ENCODE data around the gene NRTN. TPM values are rescaled to one million over a fixed set of nuclear protein-coding genes. Genes with fewer than 3 reads are reported as not detected.

NRTN gene
- total and polyA plus RNA-seq, 2 of the 4 experiments (the other 2 are of a cell fraction), result 0.17 to 0.18 TPM

- Histone ChIP-seq H3K36me3 (ENCODE audit: control insufficient read depth, insufficient read depth, low read length) (no peaks in the 10 kb centered on the region), H2AFZ (replicated peaks; ENCODE audit: low read length, poor library complexity) (no peak overlapping the region), H3K27me3 (ENCODE audit: control insufficient read depth, insufficient read depth, low read length) (peaks cover 17% of the 10 kb centered on the region), H2BK120ac (ENCODE audit: low read depth, low read length) (no peak overlapping the region), H3K4me1 (ENCODE audit: control insufficient read depth, insufficient read depth, low read length) (no peaks in the 10 kb centered on the region), H3K4ac (ENCODE audit: low read depth, low read length) (no peak overlapping the region), H2AK5ac (ENCODE audit: low read depth, low read length) (no peak overlapping the region), H3K23ac (ENCODE audit: low read depth, low read length) (no peak overlapping the region), H4K5ac (ENCODE audit: low read depth, low read length) (no peak overlapping the region), H4K91ac (ENCODE audit: insufficient read depth, low read depth, low read length) (no peak overlapping the region), H2AK9ac (replicated peaks; ENCODE audit: low read depth, low read length, poor library complexity) (no peak overlapping the region), H3K56ac (ENCODE audit: extremely low read depth, insufficient read depth, low read length) (no peak overlapping the region), H3K4me3 (ENCODE audit: insufficient read depth, low read depth, low read length) (no peak overlapping the region), H2BK5ac (ENCODE audit: low read depth, low read length, poor library complexity, severe bottlenecking) (no peak overlapping the region), H4K20me1 (ENCODE audit: insufficient read depth, low read length) (no peaks in the 10 kb centered on the region), H3K9me3 (ENCODE audit: control insufficient read depth, insufficient read depth, low read length) (no peaks in the 10 kb centered on the region), H3K27ac (ENCODE audit: insufficient read depth, low read length) (no peak overlapping the region), H2BK15ac (ENCODE audit: low read depth, low read length) (no peak overlapping the region), H2BK20ac (ENCODE audit: low read depth, low read length) (no peak overlapping the region), H3K9ac (ENCODE audit: low read depth, low read length) (no peak overlapping the region), H3K9me1 (ENCODE audit: insufficient read depth, low read length) (no peaks in the 10 kb centered on the region), H3K79me1 (ENCODE audit: low read depth in 1 of 2, low read length in 2 of 2) (no peaks in the 10 kb centered on the region), H3K14ac (replicated peaks; ENCODE audit: low read depth, low read length) (no peak overlapping the region), H4K8ac (ENCODE audit: low read depth in 2 of 2, low read length in 2 of 2) (no peak overlapping the region), H3K4me2 (ENCODE audit: low read depth, low read length) (no peak overlapping the region), H3K18ac (ENCODE audit: low read depth, low read length) (no peak overlapping the region)
- CTCF ChIA-PET, result no interaction called here
- intact Hi-C loops (cut with micrococcal nuclease), result no loop called here
- POLR2A ChIA-PET (ENCODE audit: unreplicated experiment), result no interaction called here
- in situ Hi-C loops (cut with MboI; ENCODE audit: low sequenced_read_pairs), result no loop called here
- WGBS, 2 experiments (ENCODE audit: extremely low coverage in 2 of 2, insufficient read length in 1 of 2), result 84% methylated on average over 4 of the region's 4 CpGs; no CpG with 5 or more reads in 1 of the 2 experiments
- no TSS peak for BruUV-seq (replicated peaks)
- TF ChIP-seq CTCF (conservative IDR thresholded peaks at IDR 0.05; ENCODE audit: low read depth, low read length) (no peak), NFE2L2 (IDR thresholded peaks at IDR 0.05; ENCODE audit: low read depth, low read length) (no peak), POLR2A (IDR thresholded peaks at IDR 0.05; ENCODE audit: low read depth, low read length) (no peak), RAD21 (IDR thresholded peaks at IDR 0.05; ENCODE audit: low read length) (no peak), RFX5 (IDR thresholded peaks at IDR 0.05; ENCODE audit: low read depth, low read length) (no peak), RCOR1 (IDR thresholded peaks at IDR 0.05; ENCODE audit: insufficient replicate concordance, low read length) (no peak), FOS (IDR thresholded peaks at IDR 0.05; ENCODE audit: low read depth, low read length) (no peak), MAZ (IDR thresholded peaks at IDR 0.05; ENCODE audit: borderline replicate concordance, low read depth, low read length) (no peak), MXI1 (IDR thresholded peaks at IDR 0.05; ENCODE audit: borderline replicate concordance, low read depth, low read length) (no peak), CHD1 (IDR thresholded peaks at IDR 0.05; ENCODE audit: low read depth, low read length) (no peak), SMC3 (IDR thresholded peaks at IDR 0.05; ENCODE audit: low read depth, low read length) (no peak), USF2 (IDR thresholded peaks at IDR 0.05; ENCODE audit: low read depth, low read length) (no peak), ELK1 (IDR thresholded peaks at IDR 0.05; ENCODE audit: borderline replicate concordance, low read depth, low read length) (no peak), CEBPB (IDR thresholded peaks at IDR 0.05; ENCODE audit: low read depth, low read length) (no peak), MAFK (IDR thresholded peaks at IDR 0.05; ENCODE audit: low read depth, low read length) (no peak), BHLHE40 (IDR thresholded peaks at IDR 0.05; ENCODE audit: low read depth, low read length) (no peak)
- DNase-seq (no peak), ATAC-seq (ENCODE audit: low read depth) (no peak)
- dilution Hi-C loops (cut with HindIII; ENCODE audit: low sequenced_read_pairs, unreplicated experiment), result no loop called here
Measured at GRCh38 chr19:5811117-5811516, 6.2 kb downstream of the NRTN start.

Data from IMR-90 (cell line).